SU-DHL-6 (cell line): ENCODE results near the gene FMN1.

Experiments
- H2AFZ ChIP-seq: fragments of 200-600 bp; sonication (generic); 2 replicates; pipeline ENCODE4 v1.6.1; 2014; ENCODE audit warnings: low read depth, mild to moderate bottlenecking, moderate library complexity, mixed read lengths, antibody characterized with exemption, low read length; ENCODE audit not compliant: severe bottlenecking
- H3F3A ChIP-seq: fragments of 200-600 bp; shearing (Covaris generic); 2 replicates; pipeline ENCODE4 v1.6.0; 2016; ENCODE audit warnings: antibody characterized with exemption, mild to moderate bottlenecking; ENCODE audit not compliant: insufficient read depth
- H3K27ac ChIP-seq: fragments of 200-600 bp; sonication (generic); 2 replicates; pipeline ENCODE4 v1.5.1; 2016; ENCODE audit warnings: low read depth, mild to moderate bottlenecking, low read length, moderate library complexity, mixed read lengths
- H3K27me3 ChIP-seq: fragments of 200-600 bp; sonication (generic), shearing (Covaris generic); 2 replicates; pipeline ENCODE4 v1.6.0; 2014; ENCODE audit warnings: mild to moderate bottlenecking, low read length
- H3K36me3 ChIP-seq: fragments of 200-600 bp; sonication (generic); 2 replicates; pipeline ENCODE4 v1.6.1; 2014; ENCODE audit warnings: mild to moderate bottlenecking, low read length, mixed read lengths
- H3K4me2 ChIP-seq: fragments of 300-600, 200-600 bp; shearing (Covaris generic), sonication (generic); 2 replicates; pipeline ENCODE4 v1.6.0; 2014; ENCODE audit warnings: low read length, low read depth, mild to moderate bottlenecking; ENCODE audit not compliant: poor library complexity, severe bottlenecking
- H3K4me3 ChIP-seq: fragments of 200-600 bp; sonication (generic); 2 replicates; pipeline ENCODE4 v1.5.1; 2014; ENCODE audit warnings: antibody characterized with exemption, low read length, mild to moderate bottlenecking, mixed read lengths; ENCODE audit not compliant: insufficient read depth, poor library complexity, severe bottlenecking
- H3K79me2 ChIP-seq: fragments of 200-600 bp; sonication (generic); 2 replicates; pipeline ENCODE4 v1.6.1; 2014; ENCODE audit warnings: mild to moderate bottlenecking, low read length, moderate library complexity; ENCODE audit not compliant: insufficient read depth
- H3K9ac ChIP-seq: fragments of 200-600 bp; sonication (generic); 2 replicates; pipeline ENCODE4 v1.7.0; 2014; ENCODE audit warnings: mild to moderate bottlenecking, low read length
- H3K9me2 ChIP-seq: fragments of 200-600 bp; sonication (generic); replicated peaks from 2 replicates; pipeline ENCODE4 v1.6.1; 2014; ENCODE audit warnings: low read length; ENCODE audit not compliant: insufficient read depth
- H3K9me3 ChIP-seq: fragments of 200-600 bp; sonication (generic); 2 replicates; pipeline ENCODE4 v1.6.1; 2014; ENCODE audit warnings: low read length, mixed read lengths; ENCODE audit not compliant: insufficient read depth
- H4K20me1 ChIP-seq: fragments of 200-600 bp; sonication (generic); 2 replicates; pipeline ENCODE4 v1.6.1; 2014; ENCODE audit warnings: low read depth, mild to moderate bottlenecking, antibody characterized with exemption, low read length, moderate library complexity, mixed read lengths
- CTCF ChIP-seq: fragments of 200-600 bp; sonication (generic); IDR thresholded peaks from one replicate; pipeline ENCODE4 v1.5.1; 2017; ENCODE audit warnings: antibody characterized with exemption, mild to moderate bottlenecking, low read length, moderate library complexity; ENCODE audit not compliant: insufficient read depth, poor library complexity, severe bottlenecking
- EZH2phosphoT487 ChIP-seq: fragments of 200-600 bp; sonication (generic), shearing (Covaris generic); conservative IDR thresholded peaks from 2 replicates; pipeline ENCODE4 v1.6.1; 2018; ENCODE audit warnings: mild to moderate bottlenecking, antibody characterized with exemption, low read length, moderate library complexity, mixed read lengths

FMN1 gene

GRCh38 chr15:32981536-32981935, 213.0 kb downstream of the FMN1 start:
- H3K9me2 ChIP-seq: no peaks in the 10 kb centered on the region
- no peaks in the 10 kb centered on the region for H3K36me3 ChIP-seq
- H3K79me2 ChIP-seq: no peaks in the 10 kb centered on the region
- no peak overlapping the region for H3K27ac ChIP-seq
- no peak overlapping the region for H3K9ac ChIP-seq
- no peak overlapping the region for H3K4me3 ChIP-seq
- no peak overlapping the region for H2AFZ ChIP-seq
- H3K4me2 ChIP-seq: no peak overlapping the region
- TF ChIP-seq CTCF (no peak), EZH2phosphoT487 (no peak)
- no peaks in the 10 kb centered on the region for H3K27me3 ChIP-seq
- no peaks in the 10 kb centered on the region for H3F3A ChIP-seq
- H4K20me1 ChIP-seq: no peaks in the 10 kb centered on the region
- no peaks in the 10 kb centered on the region for H3K9me3 ChIP-seq

- Histone ChIP-seq H3K9ac (no peak overlapping the region), H3K79me2 (no peaks in the 10 kb centered on the region), H3K27me3 (no peaks in the 10 kb centered on the region), H2AFZ (no peak overlapping the region), H3K4me3 (no peak overlapping the region), H3K4me2 (no peak overlapping the region), H3K9me2 (no peaks in the 10 kb centered on the region), H3K9me3 (no peaks in the 10 kb centered on the region), H3F3A (no peaks in the 10 kb centered on the region), H3K27ac (no peak overlapping the region), H4K20me1 (no peaks in the 10 kb centered on the region), H3K36me3 (no peaks in the 10 kb centered on the region)
- TF ChIP-seq CTCF (no peak), EZH2phosphoT487 (no peak)
Observed at GRCh38 chr15:32979710-32980109, 214.8 kb downstream of the FMN1 start.

- TF ChIP-seq CTCF (no peak), EZH2phosphoT487 (no peak)
Observed at GRCh38 chr15:32977506-32977905, 217.0 kb downstream of the FMN1 start.

More at GRCh38 chr15:32977506-32977905, 217.0 kb downstream of the FMN1 start:
- Histone ChIP-seq H3K9me3 (no peaks in the 10 kb centered on the region), H3K4me3 (no peak overlapping the region), H3K4me2 (no peak overlapping the region), H3K27ac (no peak overlapping the region), H2AFZ (no peak overlapping the region), H3F3A (no peaks in the 10 kb centered on the region), H3K27me3 (no peaks in the 10 kb centered on the region), H3K9me2 (no peaks in the 10 kb centered on the region), H3K9ac (no peak overlapping the region), H4K20me1 (no peaks in the 10 kb centered on the region), H3K79me2 (no peaks in the 10 kb centered on the region), H3K36me3 (no peaks in the 10 kb centered on the region)
